GM18508 (cell line): Measurements from ENCODE around the gene RAP1GAP.

Source experiments
- ATAC-seq: cut with Tn5 transposase; IDR thresholded peaks from one replicate; pipeline ENCODE4 v1.9.1; 2021; ENCODE audit warnings: moderate number of reproducible peaks; ENCODE audit not compliant: insufficient read depth, unreplicated experiment

Gene RAP1GAP

GRCh38 chr1:21669258-21670058, at the start of gene RAP1GAP:
Gene RAP1GAP, minus strand, starts transcription at chr1:21669357. Its CDS starts 49,325 bp downstream, at chr1:21620032.
- no peak for ATAC-seq

- ATAC-seq = no peak
Observed at GRCh38 chr1:21716169-21716568, 47.0 kb upstream of the RAP1GAP start.

- no peak for ATAC-seq
Observed at GRCh38 chr1:21707891-21708290, 38.7 kb upstream of the RAP1GAP start.

- no peak for ATAC-seq
Observed at GRCh38 chr1:21707086-21707840, 38.1 kb upstream of the RAP1GAP start.

GRCh38 chr1:21706151-21706835, 37.1 kb upstream of the RAP1GAP start:
- no peak for ATAC-seq

GRCh38 chr1:21705303-21705980, 36.3 kb upstream of the RAP1GAP start:
- no peak for ATAC-seq

GRCh38 chr1:21704145-21704544, 35.0 kb upstream of the RAP1GAP start:
- ATAC-seq = no peak

GRCh38 chr1:21703318-21703963, 34.3 kb upstream of the RAP1GAP start:
- no peak for ATAC-seq

GRCh38 chr1:21702780-21703179, 33.6 kb upstream of the RAP1GAP start:
- no peak for ATAC-seq

GRCh38 chr1:21701401-21701800, 32.2 kb upstream of the RAP1GAP start:
- ATAC-seq = no peak

- no peak for ATAC-seq
Observed at GRCh38 chr1:21700094-21700493, 30.9 kb upstream of the RAP1GAP start.

GRCh38 chr1:21696931-21697330, 27.8 kb upstream of the RAP1GAP start:
- no peak for ATAC-seq

- ATAC-seq = no peak
Observed at GRCh38 chr1:21693732-21694131, 24.6 kb upstream of the RAP1GAP start.

GRCh38 chr1:21691739-21692138, 22.6 kb upstream of the RAP1GAP start:
- ATAC-seq = no peak

- no peak for ATAC-seq
Observed at GRCh38 chr1:21689661-21690372, 20.7 kb upstream of the RAP1GAP start.

- ATAC-seq = no peak
Observed at GRCh38 chr1:21687081-21687529, 17.9 kb upstream of the RAP1GAP start.

- ATAC-seq = no peak
Observed at GRCh38 chr1:21685946-21686678, 17.0 kb upstream of the RAP1GAP start.

GRCh38 chr1:21681426-21681825, 12.3 kb upstream of the RAP1GAP start:
- ATAC-seq = no peak

GRCh38 chr1:21680918-21681317, 11.8 kb upstream of the RAP1GAP start:
- ATAC-seq = no peak
